ENCODE measurements around the gene TAF1C. TPM values are rescaled to one million over a fixed set of nuclear protein-coding genes. Genes with fewer than 3 reads are reported as not detected.
"Not testable (repeated sequence)": the region's sequence is repeated elsewhere in the genome, so short reads cannot be mapped to it uniquely, and the experiment has no call there.

TAF1C gene
- total RNA-seq, 3 donors from 2014 or later, result 71.6 to 78.6 (median 74.4) TPM

- Mint-ChIP-seq H3K4me3 (no peak overlapping the region), H3K36me3 (ENCODE audit: insufficient read depth) (no peaks in the 10 kb centered on the region), H3K9me3 (no peaks in the 10 kb centered on the region), H3K27me3 (ENCODE audit: low read depth) (peaks cover 19% of the 10 kb centered on the region), H3K4me1 (ENCODE audit: low read depth) (no peaks in the 10 kb centered on the region)
- DNase-seq, result no peak
- ATAC-seq, result no peak
These were observed 34.0 kb upstream of the TAF1C start for GRCh38 chr16:84220851-84221250.

GRCh38 chr16:84218956-84219355, 32.1 kb upstream of the TAF1C start:
- H3K4me3 Mint-ChIP-seq, result no peak overlapping the region
- H3K9me3 Mint-ChIP-seq, result no peaks in the 10 kb centered on the region
- ATAC-seq (no peak), DNase-seq (no peak)
- H3K4me1 Mint-ChIP-seq (ENCODE audit: low read depth), result no peaks in the 10 kb centered on the region
- peaks cover 14% of the 10 kb centered on the region for H3K27me3 Mint-ChIP-seq (ENCODE audit: low read depth)
- no peaks in the 10 kb centered on the region for H3K36me3 Mint-ChIP-seq (ENCODE audit: insufficient read depth)

GRCh38 chr16:84218176-84218823, 31.4 kb upstream of the TAF1C start:
- Mint-ChIP-seq H3K27me3 (ENCODE audit: low read depth) (peaks cover 14% of the 10 kb centered on the region), H3K4me3 (no peak overlapping the region), H3K9me3 (no peaks in the 10 kb centered on the region), H3K36me3 (ENCODE audit: insufficient read depth) (no peaks in the 10 kb centered on the region), H3K4me1 (ENCODE audit: low read depth) (no peaks in the 10 kb centered on the region)
- ATAC-seq (no peak), DNase-seq (no peak)

GRCh38 chr16:84216144-84216543, 29.3 kb upstream of the TAF1C start:
- H3K36me3 Mint-ChIP-seq (ENCODE audit: insufficient read depth); H3K4me3 Mint-ChIP-seq; H3K27me3 Mint-ChIP-seq (ENCODE audit: low read depth); ATAC-seq; DNase-seq; H3K4me1 Mint-ChIP-seq (ENCODE audit: low read depth); H3K9me3 Mint-ChIP-seq: not testable (repeated sequence)

DNA sequence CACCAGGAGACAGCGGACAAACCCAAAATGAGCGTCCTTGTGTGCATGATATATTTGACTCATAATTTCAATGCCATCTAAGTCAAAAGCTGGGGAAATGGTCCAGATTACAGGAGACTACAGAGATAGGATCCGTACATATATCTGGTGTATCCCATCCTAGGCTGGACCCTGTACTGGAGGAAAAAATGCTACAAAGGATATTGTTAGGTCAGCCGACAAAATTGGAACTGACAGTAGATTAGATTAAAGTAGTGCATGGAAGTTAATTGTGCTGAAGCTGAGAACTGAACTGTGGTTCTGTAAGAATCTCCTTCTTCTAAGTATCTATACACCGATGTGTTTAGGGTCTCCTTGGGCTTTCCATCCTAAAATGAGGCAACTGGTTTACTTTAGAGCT, 28.7 kb upstream of the TAF1C start:
- no peak for ATAC-seq
- Mint-ChIP-seq H3K4me1 (ENCODE audit: low read depth) (no peaks in the 10 kb centered on the region), H3K36me3 (ENCODE audit: insufficient read depth) (no peaks in the 10 kb centered on the region), H3K4me3 (no peak overlapping the region), H3K9me3 (no peaks in the 10 kb centered on the region), H3K27me3 (ENCODE audit: low read depth) (peaks cover 5% of the 10 kb centered on the region)
- no peak for DNase-seq

DNA sequence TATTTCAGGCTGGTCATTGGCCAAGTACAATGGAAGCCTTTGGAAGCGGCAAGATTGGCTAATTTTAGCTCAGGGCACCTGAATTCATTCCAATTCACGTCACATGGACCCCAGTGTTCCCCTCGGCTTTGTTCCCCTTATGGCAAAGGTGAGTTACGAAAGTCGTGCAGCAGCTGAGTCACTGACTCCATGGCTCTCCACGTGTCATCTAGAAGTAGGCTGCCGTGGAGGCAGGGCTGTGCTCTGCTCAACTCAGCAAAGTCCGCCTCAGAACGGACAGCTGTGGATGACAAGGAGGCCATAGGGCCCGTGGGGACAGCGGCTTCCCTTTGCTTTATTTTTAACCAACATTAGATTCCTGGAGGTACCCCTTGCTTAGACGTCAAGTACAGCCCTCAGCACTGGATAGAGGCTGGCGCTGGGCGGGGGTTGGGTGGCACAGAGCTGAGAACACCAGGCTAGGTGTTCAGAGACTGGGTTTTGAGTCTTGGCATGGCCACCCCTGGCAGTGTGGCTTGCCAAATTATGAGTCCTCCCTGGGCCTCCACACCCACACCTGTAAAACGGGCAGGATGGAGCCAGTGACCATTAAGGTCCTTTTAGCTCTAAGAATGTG, 27.7 kb upstream of the TAF1C start:
- H3K36me3 Mint-ChIP-seq (ENCODE audit: insufficient read depth), result no peaks in the 10 kb centered on the region
- DNase-seq (no peak), ATAC-seq (no peak)
- no peak overlapping the region for H3K4me3 Mint-ChIP-seq
- H3K4me1 Mint-ChIP-seq (ENCODE audit: low read depth), result no peaks in the 10 kb centered on the region
- H3K9me3 Mint-ChIP-seq, result no peaks in the 10 kb centered on the region
- peaks cover 5% of the 10 kb centered on the region for H3K27me3 Mint-ChIP-seq (ENCODE audit: low read depth)

GRCh38 chr16:84212631-84213030, 25.8 kb upstream of the TAF1C start:
- DNase-seq (no peak), ATAC-seq (no peak)
- Mint-ChIP-seq H3K36me3 (ENCODE audit: insufficient read depth) (no peaks in the 10 kb centered on the region), H3K4me1 (ENCODE audit: low read depth) (no peaks in the 10 kb centered on the region), H3K9me3 (no peaks in the 10 kb centered on the region), H3K27me3 (ENCODE audit: low read depth) (no peaks in the 10 kb centered on the region), H3K4me3 (no peak overlapping the region)

- Mint-ChIP-seq H3K36me3 (ENCODE audit: insufficient read depth) (no peaks in the 10 kb centered on the region), H3K4me3 (no peak overlapping the region), H3K4me1 (ENCODE audit: low read depth) (no peaks in the 10 kb centered on the region), H3K27me3 (ENCODE audit: low read depth) (no peaks in the 10 kb centered on the region), H3K9me3 (no peaks in the 10 kb centered on the region)
- no peak for ATAC-seq
- DNase-seq, result no peak
These were observed 25.3 kb upstream of the TAF1C start for GRCh38 chr16:84212154-84212553.

DNA sequence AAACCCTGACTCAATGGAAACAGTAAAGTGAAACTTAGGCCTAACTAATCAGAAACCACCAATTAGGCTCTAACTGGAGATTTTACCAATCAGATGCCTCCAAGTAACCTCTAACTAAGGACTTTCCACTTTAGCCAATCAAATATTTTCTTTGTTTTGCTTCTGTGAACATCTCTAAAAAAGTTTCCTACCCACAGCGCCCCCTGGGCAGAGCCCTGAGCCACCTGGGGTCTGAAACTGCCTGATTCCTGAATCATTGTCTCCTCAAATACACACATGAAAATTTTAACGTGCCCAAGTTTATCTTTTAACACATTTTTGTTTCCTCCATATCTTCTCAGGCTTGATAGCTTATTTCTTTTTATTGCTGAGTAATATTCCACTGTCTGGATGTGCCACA, 23.1 kb upstream of the TAF1C start:
- Mint-ChIP-seq H3K4me1 (ENCODE audit: low read depth) (no peaks in the 10 kb centered on the region), H3K9me3 (no peaks in the 10 kb centered on the region), H3K36me3 (ENCODE audit: insufficient read depth) (no peaks in the 10 kb centered on the region), H3K27me3 (ENCODE audit: low read depth) (peaks cover 3% of the 10 kb centered on the region), H3K4me3 (no peak overlapping the region)
- DNase-seq (no peak), ATAC-seq (no peak)

GRCh38 chr16:84207879-84208278, 21.0 kb upstream of the TAF1C start:
- Mint-ChIP-seq H3K27me3 (ENCODE audit: low read depth) (peaks cover 3% of the 10 kb centered on the region), H3K4me3 (no peak overlapping the region), H3K9me3 (no peaks in the 10 kb centered on the region), H3K4me1 (ENCODE audit: low read depth) (no peaks in the 10 kb centered on the region), H3K36me3 (ENCODE audit: insufficient read depth) (no peaks in the 10 kb centered on the region)
- ATAC-seq (no peak), DNase-seq (no peak)

- no peak overlapping the region for H3K4me3 Mint-ChIP-seq
- H3K27me3 Mint-ChIP-seq (ENCODE audit: low read depth), result peaks cover 3% of the 10 kb centered on the region
- DNase-seq (no peak), ATAC-seq (no peak)
- H3K4me1 Mint-ChIP-seq (ENCODE audit: low read depth), result no peaks in the 10 kb centered on the region
- no peaks in the 10 kb centered on the region for H3K9me3 Mint-ChIP-seq
- H3K36me3 Mint-ChIP-seq (ENCODE audit: insufficient read depth), result no peaks in the 10 kb centered on the region
These were observed 20.4 kb upstream of the TAF1C start for GRCh38 chr16:84207251-84207650.

DNA sequence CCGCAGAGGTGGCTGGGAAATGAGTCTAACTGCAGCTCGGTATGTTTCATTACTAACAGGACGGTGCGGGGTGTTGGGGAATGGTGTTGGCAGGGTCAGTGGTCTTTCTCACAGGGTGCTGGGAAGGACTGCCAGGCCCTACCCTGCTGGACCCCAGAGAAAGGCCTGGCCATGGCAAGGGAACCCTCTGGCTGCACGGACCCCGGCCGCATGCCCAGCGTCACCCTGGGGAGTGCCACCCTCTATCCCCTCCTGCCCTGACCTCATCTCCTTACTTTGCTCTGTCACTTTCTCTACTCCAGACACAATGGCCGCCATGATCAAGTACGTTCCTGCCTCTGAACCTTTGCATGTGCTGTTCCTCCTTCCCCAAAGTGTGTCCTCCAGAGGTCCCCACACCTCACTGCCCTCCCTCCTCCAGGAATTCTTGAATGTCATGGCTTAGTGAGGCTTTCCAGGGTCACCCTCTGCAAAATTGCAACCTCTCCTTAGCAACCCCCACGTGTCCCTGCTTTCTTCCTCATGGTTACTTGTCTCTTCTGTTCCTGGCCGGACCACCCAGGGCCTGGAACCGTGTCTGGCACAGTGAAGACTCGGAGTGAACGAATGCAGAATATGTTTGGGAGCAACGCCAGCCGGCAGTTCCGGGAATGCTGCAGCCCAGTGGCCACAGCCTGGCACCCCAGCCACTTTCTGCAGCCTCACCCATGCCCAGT, 19.3 kb upstream of the TAF1C start:
- H3K4me1 Mint-ChIP-seq (ENCODE audit: low read depth), result no peaks in the 10 kb centered on the region
- peaks cover 3% of the 10 kb centered on the region for H3K27me3 Mint-ChIP-seq (ENCODE audit: low read depth)
- DNase-seq (no peak), ATAC-seq (no peak)
- no peak overlapping the region for H3K4me3 Mint-ChIP-seq
- H3K36me3 Mint-ChIP-seq (ENCODE audit: insufficient read depth), result no peaks in the 10 kb centered on the region
- H3K9me3 Mint-ChIP-seq, result no peaks in the 10 kb centered on the region

- not testable (repeated sequence) for H3K36me3 Mint-ChIP-seq (ENCODE audit: insufficient read depth); H3K27me3 Mint-ChIP-seq (ENCODE audit: low read depth); H3K4me1 Mint-ChIP-seq (ENCODE audit: low read depth); ATAC-seq; DNase-seq; H3K4me3 Mint-ChIP-seq; H3K9me3 Mint-ChIP-seq
These were observed 18.3 kb upstream of the TAF1C start for GRCh38 chr16:84205123-84205522.

- H3K27me3 Mint-ChIP-seq (ENCODE audit: low read depth); H3K4me1 Mint-ChIP-seq (ENCODE audit: low read depth); H3K4me3 Mint-ChIP-seq; ATAC-seq; H3K36me3 Mint-ChIP-seq (ENCODE audit: insufficient read depth); DNase-seq; H3K9me3 Mint-ChIP-seq: not testable (repeated sequence)
These were observed 17.7 kb upstream of the TAF1C start for GRCh38 chr16:84204551-84204950.

DNA sequence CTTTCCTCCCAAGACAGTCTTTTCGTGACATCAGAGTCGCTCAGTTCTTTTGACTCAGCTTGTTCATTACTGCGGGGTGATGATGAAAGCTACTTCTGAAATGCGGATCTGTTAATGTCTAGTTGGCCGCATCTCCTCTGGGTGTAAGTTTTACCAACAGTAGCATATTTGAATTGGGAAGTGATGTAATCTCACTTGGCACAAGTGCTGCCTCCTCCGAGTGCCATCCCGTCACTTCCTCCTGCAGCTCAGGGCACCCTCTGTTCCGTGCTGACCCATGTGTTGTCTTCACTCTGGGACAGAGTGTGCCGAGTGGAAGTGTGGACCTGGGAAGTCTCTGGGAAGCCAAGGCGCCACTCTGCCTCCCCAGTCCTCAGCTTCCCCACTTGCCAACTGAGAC, 13.0 kb upstream of the TAF1C start:
- DNase-seq, result no peak
- no peaks in the 10 kb centered on the region for H3K4me1 Mint-ChIP-seq (ENCODE audit: low read depth)
- no peak overlapping the region for H3K4me3 Mint-ChIP-seq
- no peaks in the 10 kb centered on the region for H3K27me3 Mint-ChIP-seq (ENCODE audit: low read depth)
- no peaks in the 10 kb centered on the region for H3K36me3 Mint-ChIP-seq (ENCODE audit: insufficient read depth)
- no peak for ATAC-seq
- no peaks in the 10 kb centered on the region for H3K9me3 Mint-ChIP-seq

Measured in activated T-cell treated with anti-CD3 and anti-CD28 coated beads, Interleukin-2, amount 50 U/mL, for 4 hours (primary cell).